ENCODE results near the gene ZNF277.
A peak's percentile ranks its signal among the peaks of the same experiment; 100 is the strongest.

Gene ZNF277

GRCh38 chr7:112190120-112190519, 16.4 kb upstream of the ZNF277 start:
- Mint-ChIP-seq H3K27me3 (peaks cover 46% of the 10 kb centered on the region), H3K4me3 (no peak overlapping the region), H3K9me3 (no peaks in the 10 kb centered on the region), H3K36me3 (ENCODE audit: insufficient read depth) (no peaks in the 10 kb centered on the region), H3K4me1 (no peaks in the 10 kb centered on the region), H3K27ac (ENCODE audit: low read depth) (no peak overlapping the region)
- ATAC-seq (replicated peaks; ENCODE audit: extremely low read depth, poor library complexity, severe bottlenecking) (no peak), DNase-seq (ENCODE audit: low spot score in 2 of 2) (no peak)

GRCh38 chr7:112192236-112193154, 14.0 kb upstream of the ZNF277 start:
- Mint-ChIP-seq H3K27ac (ENCODE audit: low read depth) (no peak overlapping the region), H3K9me3 (no peaks in the 10 kb centered on the region), H3K4me1 (no peaks in the 10 kb centered on the region), H3K4me3 (no peak overlapping the region), H3K27me3 (peaks cover 69% of the 10 kb centered on the region), H3K36me3 (ENCODE audit: insufficient read depth) (peaks cover 1% of the 10 kb centered on the region)
- ATAC-seq (replicated peaks; ENCODE audit: extremely low read depth, poor library complexity, severe bottlenecking) (no peak), DNase-seq (ENCODE audit: low spot score in 2 of 2) (no peak)

GRCh38 chr7:112193915-112194502, 12.5 kb upstream of the ZNF277 start:
- H3K27me3 Mint-ChIP-seq, result peaks cover 84% of the 10 kb centered on the region
- H3K4me3 Mint-ChIP-seq, result no peak overlapping the region
- peaks cover 1% of the 10 kb centered on the region for H3K36me3 Mint-ChIP-seq (ENCODE audit: insufficient read depth)
- ATAC-seq (replicated peaks; ENCODE audit: extremely low read depth, poor library complexity, severe bottlenecking), result no peak
- H3K4me1 Mint-ChIP-seq, result no peaks in the 10 kb centered on the region
- no peak for DNase-seq (ENCODE audit: low spot score in 2 of 2)
- H3K9me3 Mint-ChIP-seq, result no peaks in the 10 kb centered on the region
- no peak overlapping the region for H3K27ac Mint-ChIP-seq (ENCODE audit: low read depth)

- H3K9me3 Mint-ChIP-seq, result no peaks in the 10 kb centered on the region
- no peak overlapping the region for H3K4me3 Mint-ChIP-seq
- ATAC-seq (replicated peaks; ENCODE audit: extremely low read depth, poor library complexity, severe bottlenecking) (no peak), DNase-seq (ENCODE audit: low spot score in 2 of 2) (no peak)
- peaks cover 1% of the 10 kb centered on the region for H3K36me3 Mint-ChIP-seq (ENCODE audit: insufficient read depth)
- H3K27me3 Mint-ChIP-seq, result peaks cover 86% of the 10 kb centered on the region
- no peak overlapping the region for H3K27ac Mint-ChIP-seq (ENCODE audit: low read depth)
- no peaks in the 10 kb centered on the region for H3K4me1 Mint-ChIP-seq
Measured at GRCh38 chr7:112195717-112196116, 10.8 kb upstream of the ZNF277 start.

- H3K27me3 Mint-ChIP-seq, result peaks cover 93% of the 10 kb centered on the region
- H3K4me1 Mint-ChIP-seq, result no peaks in the 10 kb centered on the region
Measured at GRCh38 chr7:112197322-112197721, 9.2 kb upstream of the ZNF277 start.

GRCh38 chr7:112199035-112199655, 7.3 kb upstream of the ZNF277 start:
- peaks cover 93% of the 10 kb centered on the region for H3K27me3 Mint-ChIP-seq
- no peaks in the 10 kb centered on the region for H3K9me3 Mint-ChIP-seq
- ATAC-seq (replicated peaks; ENCODE audit: extremely low read depth, poor library complexity, severe bottlenecking) (no peak), DNase-seq (ENCODE audit: low spot score in 2 of 2) (no peak)
- peaks cover 6% of the 10 kb centered on the region for H3K4me1 Mint-ChIP-seq
- H3K36me3 Mint-ChIP-seq (ENCODE audit: insufficient read depth), result peaks cover 4% of the 10 kb centered on the region
- H3K27ac Mint-ChIP-seq (ENCODE audit: low read depth), result no peak overlapping the region
- H3K4me3 Mint-ChIP-seq, result no peak overlapping the region

More at GRCh38 chr7:112197322-112197721, 9.2 kb upstream of the ZNF277 start:
- no peak overlapping the region for H3K27ac Mint-ChIP-seq (ENCODE audit: low read depth)
- peaks cover 4% of the 10 kb centered on the region for H3K36me3 Mint-ChIP-seq (ENCODE audit: insufficient read depth)
- H3K9me3 Mint-ChIP-seq, result no peaks in the 10 kb centered on the region
- DNase-seq (ENCODE audit: low spot score in 2 of 2), result no peak
- no peak for ATAC-seq (replicated peaks; ENCODE audit: extremely low read depth, poor library complexity, severe bottlenecking)
- no peak overlapping the region for H3K4me3 Mint-ChIP-seq

GRCh38 chr7:112199672-112200071, 6.8 kb upstream of the ZNF277 start:
- Mint-ChIP-seq H3K9me3 (no peaks in the 10 kb centered on the region), H3K4me1 (peaks cover 11% of the 10 kb centered on the region), H3K4me3 (no peak overlapping the region), H3K36me3 (ENCODE audit: insufficient read depth) (peaks cover 4% of the 10 kb centered on the region), H3K27me3 (peaks cover 97% of the 10 kb centered on the region), H3K27ac (ENCODE audit: low read depth) (no peak overlapping the region)
- DNase-seq (ENCODE audit: low spot score in 2 of 2) (no peak), ATAC-seq (replicated peaks; ENCODE audit: extremely low read depth, poor library complexity, severe bottlenecking) (no peak)

- Mint-ChIP-seq H3K27me3 (peaks cover 83% of the 10 kb centered on the region), H3K4me1 (peaks cover 23% of the 10 kb centered on the region), H3K27ac (ENCODE audit: low read depth) (no peak overlapping the region), H3K9me3 (no peaks in the 10 kb centered on the region), H3K4me3 (no peak overlapping the region), H3K36me3 (ENCODE audit: insufficient read depth) (peaks cover 5% of the 10 kb centered on the region)
- ATAC-seq (replicated peaks; ENCODE audit: extremely low read depth, poor library complexity, severe bottlenecking) (no peak), DNase-seq (ENCODE audit: low spot score in 2 of 2) (no peak)
Measured at GRCh38 chr7:112201411-112201810, 5.1 kb upstream of the ZNF277 start.

- Mint-ChIP-seq H3K27ac (ENCODE audit: low read depth) (no peak overlapping the region), H3K27me3 (peaks cover 79% of the 10 kb centered on the region), H3K4me1 (peaks cover 26% of the 10 kb centered on the region), H3K9me3 (no peaks in the 10 kb centered on the region), H3K36me3 (ENCODE audit: insufficient read depth) (peaks cover 7% of the 10 kb centered on the region), H3K4me3 (no peak overlapping the region)
- ATAC-seq (replicated peaks; ENCODE audit: extremely low read depth, poor library complexity, severe bottlenecking) (no peak), DNase-seq (ENCODE audit: low spot score in 2 of 2) (no peak)
Measured at GRCh38 chr7:112201839-112202238, 4.7 kb upstream of the ZNF277 start.

GRCh38 chr7:112202816-112203215, 3.7 kb upstream of the ZNF277 start:
- ATAC-seq (replicated peaks; ENCODE audit: extremely low read depth, poor library complexity, severe bottlenecking) (no peak), DNase-seq (ENCODE audit: low spot score in 2 of 2) (no peak)
- Mint-ChIP-seq H3K27ac (ENCODE audit: low read depth) (no peak overlapping the region), H3K9me3 (no peaks in the 10 kb centered on the region), H3K27me3 (peaks cover 69% of the 10 kb centered on the region), H3K36me3 (ENCODE audit: insufficient read depth) (peaks cover 9% of the 10 kb centered on the region), H3K4me3 (no peak overlapping the region), H3K4me1 (peaks cover 32% of the 10 kb centered on the region)

GRCh38 chr7:112203365-112203739, 3.1 kb upstream of the ZNF277 start:
- H3K4me3 Mint-ChIP-seq, result no peak overlapping the region
- peaks cover 9% of the 10 kb centered on the region for H3K36me3 Mint-ChIP-seq (ENCODE audit: insufficient read depth)
- peaks cover 63% of the 10 kb centered on the region for H3K27me3 Mint-ChIP-seq
- ATAC-seq (replicated peaks; ENCODE audit: extremely low read depth, poor library complexity, severe bottlenecking) (no peak), DNase-seq (ENCODE audit: low spot score in 2 of 2) (no peak)
- peaks cover 32% of the 10 kb centered on the region for H3K4me1 Mint-ChIP-seq
- no peak overlapping the region for H3K27ac Mint-ChIP-seq (ENCODE audit: low read depth)
- H3K9me3 Mint-ChIP-seq, result no peaks in the 10 kb centered on the region

GRCh38 chr7:112204499-112205342, 1.8 kb upstream of the ZNF277 start:
- ATAC-seq (replicated peaks; ENCODE audit: extremely low read depth, poor library complexity, severe bottlenecking), result no peak
- H3K36me3 Mint-ChIP-seq (ENCODE audit: insufficient read depth), result peaks cover 9% of the 10 kb centered on the region
- H3K27me3 Mint-ChIP-seq, result peaks cover 51% of the 10 kb centered on the region
- no peak overlapping the region for H3K27ac Mint-ChIP-seq (ENCODE audit: low read depth)
- peak overlapping the region; percentile 96 for H3K4me3 Mint-ChIP-seq
- no peak for DNase-seq (ENCODE audit: low spot score in 2 of 2)
- H3K9me3 Mint-ChIP-seq, result no peaks in the 10 kb centered on the region
- peaks cover 32% of the 10 kb centered on the region for H3K4me1 Mint-ChIP-seq
